Uterus (tissue), 4 donors: ENCODE results near the gene UGT1A10. TPM values are rescaled to one million over a fixed set of nuclear protein-coding genes. Genes with fewer than 3 reads are reported as not detected.

Experiments used
- DNase-seq, 2 donors: peaks; one replicate each; pipeline ENCODE4 v3.0.0-alpha.2; 2019 to 2020
- H3K27ac ChIP-seq, 2 donors: fragments of 200-600 bp; sonication (generic); 1 replicate in 1 of 2; 2 replicates in 1 of 2; pipeline ENCODE4 v1.5.1; 2016 to 2018
- H3K27me3 ChIP-seq, 2 donors: fragments of 200-600 bp; sonication (generic); one replicate each; pipeline ENCODE4 v1.5.1; 2018 to 2019; ENCODE audit warnings: control low read depth in 1 of 2
- H3K36me3 ChIP-seq, 2 donors: fragments of 200-600 bp; sonication (generic); one replicate each; pipeline ENCODE4 v1.5.1; 2019; ENCODE audit warnings: control low read depth in 1 of 2
- H3K4me1 ChIP-seq, 2 donors: fragments of 200-600 bp; sonication (generic); one replicate each; pipeline ENCODE4 v1.5.1; 2018 to 2019; ENCODE audit warnings: control low read depth in 1 of 2
- H3K4me3 ChIP-seq, 2 donors: fragments of 200-600 bp; sonication (generic); 1 replicate in 1 of 2; 2 replicates in 1 of 2; pipeline ENCODE4 v1.5.1; 2018 to 2019; ENCODE audit warnings: mild to moderate bottlenecking in 1 of 2
- H3K9me3 ChIP-seq, 2 donors: fragments of 200-600 bp; sonication (generic); one replicate each; pipeline ENCODE4 v1.5.1; 2019; ENCODE audit warnings: control low read depth in 1 of 2
- CTCF ChIP-seq, 4 experiments: fragments of 200-600 bp in 2 of 4; fragments of 450-650 bp in 2 of 4; sonication (generic) in 2 of 4; IDR thresholded peaks; one replicate each; pipeline ENCODE4 v1.5.1; 2016 to 2019; ENCODE audit warnings: antibody characterized with exemption in 4 of 4, mild to moderate bottlenecking in 2 of 4, moderate library complexity in 1 of 4
- POLR2A ChIP-seq, 2 donors: fragments of 450-650 bp; IDR thresholded peaks; one replicate each; pipeline ENCODE4 v1.6.1; 2016; ENCODE audit warnings: antibody characterized with exemption in 2 of 2, mild to moderate bottlenecking in 1 of 2, moderate library complexity in 1 of 2
- intact Hi-C: fragments of 100-400 bp; cut with DNase I; formaldehyde crosslinking; loops from one replicate; pipeline ENCODE4 v1.15.1; 2023; ENCODE audit warnings: low total_unique reads
- total RNA-seq, 4 donors: library from RNA; depleted of rRNA in 3 of 4; stranded (reverse); fragments of >200 nt in 3 of 4; gene quantifications; one replicate each; pipeline versions ENCODE4 v1.1.0 to v1.2.4, GENCODE V29; 2014 to 2023
- donor health status: DM: yes; HTN: yes; CAD: no.

Gene UGT1A10
- total RNA-seq, 4 donors from 2014 or later: not detected

DNA sequence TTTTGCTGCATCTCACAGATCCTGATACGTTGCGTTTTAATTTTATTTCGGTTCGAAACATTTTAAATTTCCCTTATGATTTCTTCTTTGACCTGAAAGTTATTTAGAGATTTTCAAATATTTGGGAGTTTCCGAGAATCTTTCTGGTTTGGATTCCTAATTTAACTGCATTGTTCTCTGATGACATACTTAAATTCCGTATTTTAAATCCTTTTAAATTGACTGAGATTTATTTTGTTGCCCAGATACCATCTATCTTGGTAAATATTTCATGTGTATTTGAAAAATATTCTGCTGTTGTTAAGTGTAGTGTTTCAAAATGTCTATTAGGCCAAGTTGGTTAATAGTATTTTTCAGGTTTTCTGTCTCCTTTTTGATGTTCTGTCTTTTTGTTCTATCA is 179.6 kb downstream of the UGT1A10 start:
- DNase-seq: no peak
- H3K9me3 ChIP-seq: no peaks in the 10 kb centered on the region
- no peaks in the 10 kb centered on the region for H3K36me3 ChIP-seq
- H3K4me3 ChIP-seq: no peak overlapping the region
- intact Hi-C loops: no loop called here
- no peaks in the 10 kb centered on the region for H3K4me1 ChIP-seq
- no peak overlapping the region for H3K27ac ChIP-seq
- no peaks in the 10 kb centered on the region for H3K27me3 ChIP-seq
- TF ChIP-seq POLR2A (IDR thresholded peaks at IDR 0.05) (no peak), CTCF (IDR thresholded peaks at IDR 0.05) (no peak)

- Histone ChIP-seq H3K4me3 (no peak overlapping the region), H3K4me1 (no peaks in the 10 kb centered on the region), H3K9me3 (no peaks in the 10 kb centered on the region), H3K27me3 (no peaks in the 10 kb centered on the region), H3K27ac (no peak overlapping the region), H3K36me3 (no peaks in the 10 kb centered on the region)
- DNase-seq: no peak
- no peak for TF ChIP-seq CTCF (IDR thresholded peaks at IDR 0.05)
- TF ChIP-seq POLR2A (IDR thresholded peaks at IDR 0.05): no peak
- intact Hi-C loops: no loop called here
Observed at GRCh38 chr2:233816334-233816733, 180.1 kb downstream of the UGT1A10 start.

DNA sequence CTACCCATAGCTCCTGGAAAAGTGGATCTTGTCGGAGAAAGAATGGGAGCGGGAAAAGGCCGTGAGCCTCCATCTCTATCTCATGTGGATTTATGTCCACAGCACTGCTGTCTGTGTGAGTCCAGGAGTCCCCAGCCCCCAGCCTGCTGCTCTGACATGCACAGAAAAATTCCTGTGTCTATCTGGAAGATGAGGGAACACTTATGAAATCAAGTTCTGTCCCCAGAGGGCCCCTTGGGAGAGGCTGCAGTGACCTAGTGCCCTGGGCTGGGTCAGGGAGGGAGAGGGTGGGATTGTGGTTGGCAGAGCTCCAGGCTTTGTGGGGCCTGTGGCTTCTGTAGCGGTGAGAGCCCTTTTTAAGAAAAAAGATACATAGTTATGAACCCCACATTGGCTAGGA is 180.5 kb downstream of the UGT1A10 start:
- intact Hi-C loops: no loop called here

DNA sequence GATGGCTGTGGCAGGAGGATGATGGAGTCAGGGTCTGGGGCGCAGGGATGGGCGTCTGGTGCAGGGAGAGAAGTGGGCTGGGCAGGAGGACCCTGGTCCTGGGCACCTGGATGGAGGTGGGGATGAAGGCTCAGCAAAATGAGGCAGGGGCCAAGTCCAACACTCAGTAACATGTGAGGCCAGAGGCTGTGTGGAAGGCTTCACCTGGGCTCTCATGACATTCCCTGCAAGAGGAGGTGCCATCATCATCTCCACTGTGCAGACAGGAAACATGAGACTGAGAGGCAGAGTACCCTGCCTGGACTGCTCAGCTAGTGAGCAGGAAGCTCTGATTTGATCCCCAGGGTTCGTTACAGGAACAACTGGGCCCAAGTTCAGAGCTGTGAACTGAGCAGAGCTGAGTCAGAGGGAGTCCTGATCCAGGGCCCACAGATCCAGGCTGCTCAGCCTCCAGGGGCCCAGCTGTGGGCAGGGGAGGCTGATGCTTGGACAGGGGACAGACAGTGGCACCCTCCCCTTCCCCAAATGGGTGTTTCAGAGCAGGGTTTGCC is 181.2 kb downstream of the UGT1A10 start:
- DNase-seq: no peak
- TF ChIP-seq POLR2A (IDR thresholded peaks at IDR 0.05) (no peak), CTCF (IDR thresholded peaks at IDR 0.05) (no peak)
- intact Hi-C loops: no loop called here

More for the DNA sequence above, 180.5 kb downstream of the UGT1A10 start:
- no peak overlapping the region for H3K4me3 ChIP-seq
- H3K27me3 ChIP-seq: no peaks in the 10 kb centered on the region
- H3K4me1 ChIP-seq: no peaks in the 10 kb centered on the region
- H3K36me3 ChIP-seq: no peaks in the 10 kb centered on the region
- TF ChIP-seq POLR2A (IDR thresholded peaks at IDR 0.05) (no peak), CTCF (IDR thresholded peaks at IDR 0.05) (no peak)
- no peak overlapping the region for H3K27ac ChIP-seq
- no peaks in the 10 kb centered on the region for H3K9me3 ChIP-seq
- DNase-seq: no peak

DNA sequence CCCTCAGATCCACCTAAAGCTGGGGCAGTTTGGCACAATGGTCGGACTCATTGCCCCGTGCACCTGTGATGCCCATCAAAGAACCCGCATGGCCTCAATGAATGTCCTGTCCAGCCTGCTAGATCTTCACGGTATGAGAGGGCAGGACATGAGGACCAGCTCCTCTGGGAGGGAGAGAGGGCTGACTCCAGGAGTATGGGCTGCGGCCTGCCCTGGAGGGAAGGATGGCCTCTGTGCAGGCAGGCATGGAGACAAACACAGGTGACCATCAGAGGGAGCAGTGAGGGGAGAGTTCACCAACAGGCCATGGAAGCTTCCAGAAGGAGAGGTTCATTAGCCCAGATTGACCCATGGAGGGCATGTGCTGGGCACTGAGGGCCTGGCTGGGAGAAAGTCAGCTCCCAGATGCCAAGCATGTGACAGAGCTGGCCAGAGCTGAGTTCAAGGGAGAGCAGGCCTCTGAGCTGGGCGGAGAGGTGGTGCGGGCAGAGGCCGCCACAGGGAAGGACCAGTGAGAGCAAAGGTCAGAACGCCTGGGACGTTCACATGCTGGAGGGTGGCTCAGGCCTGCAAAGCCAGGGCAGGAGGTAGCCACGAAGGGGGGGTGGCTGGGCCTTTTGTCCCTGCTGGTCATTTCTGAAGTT is 181.9 kb downstream of the UGT1A10 start:
- H3K27me3 ChIP-seq: no peaks in the 10 kb centered on the region
- no peaks in the 10 kb centered on the region for H3K4me1 ChIP-seq
- intact Hi-C loops: no loop called here
- no peaks in the 10 kb centered on the region for H3K36me3 ChIP-seq
- H3K27ac ChIP-seq: no peak overlapping the region
- H3K4me3 ChIP-seq: no peak overlapping the region
- TF ChIP-seq POLR2A (IDR thresholded peaks at IDR 0.05): no peak
- TF ChIP-seq CTCF (IDR thresholded peaks at IDR 0.05): no peak
- no peak for DNase-seq
- no peaks in the 10 kb centered on the region for H3K9me3 ChIP-seq

More for the DNA sequence above, 181.2 kb downstream of the UGT1A10 start:
- Histone ChIP-seq H3K27me3 (no peaks in the 10 kb centered on the region), H3K4me1 (no peaks in the 10 kb centered on the region), H3K4me3 (no peak overlapping the region), H3K9me3 (no peaks in the 10 kb centered on the region), H3K27ac (no peak overlapping the region), H3K36me3 (no peaks in the 10 kb centered on the region)
